Measurements from ENCODE around the gene LOXHD1. TPM values are rescaled to one million over a fixed set of nuclear protein-coding genes. Genes with fewer than 3 reads are reported as not detected.
A peak's percentile ranks its signal among the peaks of the same experiment; 100 is the strongest.

Gene LOXHD1
- total RNA-seq, 2 experiments from 2014 or later = not detected

DNA sequence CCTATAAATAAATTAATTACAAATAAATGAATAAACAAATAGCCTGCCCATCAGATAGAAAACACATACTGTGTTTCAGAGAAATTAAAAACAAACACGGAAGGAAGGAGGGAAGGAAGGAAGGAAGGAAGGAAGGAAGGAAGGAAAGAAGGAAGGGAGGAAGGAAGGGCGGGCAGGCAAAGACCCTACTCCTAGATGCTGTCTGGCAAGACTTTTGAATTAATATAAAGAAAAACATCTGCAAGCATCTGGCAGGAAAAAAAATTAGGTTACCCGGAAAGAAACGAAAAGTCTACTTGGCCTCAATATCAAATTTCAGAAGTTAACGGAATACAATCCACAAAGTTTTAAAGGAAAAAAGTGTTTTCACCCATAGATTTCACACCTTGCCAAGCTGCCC lies 49.1 kb downstream of the LOXHD1 start:
- ChIA-PET POLR2A (no interaction called here), CTCF (no interaction called here)
- Mint-ChIP-seq H3K4me3 (no peak overlapping the region), H3K36me3 (ENCODE audit: low read depth) (no peaks in the 10 kb centered on the region), H3K4me1 (ENCODE audit: low read depth) (no peaks in the 10 kb centered on the region), H3K9me3 (no peaks in the 10 kb centered on the region), H3K27ac (no peak overlapping the region), H3K27me3 (peaks cover 5% of the 10 kb centered on the region)
- H3K9me3 ChIP-seq (ENCODE audit: control insufficient read depth in 1 of 2, insufficient read depth in 1 of 2, low read length in 2 of 2) = no peaks in the 10 kb centered on the region
- TF ChIP-seq, protein P1, sequence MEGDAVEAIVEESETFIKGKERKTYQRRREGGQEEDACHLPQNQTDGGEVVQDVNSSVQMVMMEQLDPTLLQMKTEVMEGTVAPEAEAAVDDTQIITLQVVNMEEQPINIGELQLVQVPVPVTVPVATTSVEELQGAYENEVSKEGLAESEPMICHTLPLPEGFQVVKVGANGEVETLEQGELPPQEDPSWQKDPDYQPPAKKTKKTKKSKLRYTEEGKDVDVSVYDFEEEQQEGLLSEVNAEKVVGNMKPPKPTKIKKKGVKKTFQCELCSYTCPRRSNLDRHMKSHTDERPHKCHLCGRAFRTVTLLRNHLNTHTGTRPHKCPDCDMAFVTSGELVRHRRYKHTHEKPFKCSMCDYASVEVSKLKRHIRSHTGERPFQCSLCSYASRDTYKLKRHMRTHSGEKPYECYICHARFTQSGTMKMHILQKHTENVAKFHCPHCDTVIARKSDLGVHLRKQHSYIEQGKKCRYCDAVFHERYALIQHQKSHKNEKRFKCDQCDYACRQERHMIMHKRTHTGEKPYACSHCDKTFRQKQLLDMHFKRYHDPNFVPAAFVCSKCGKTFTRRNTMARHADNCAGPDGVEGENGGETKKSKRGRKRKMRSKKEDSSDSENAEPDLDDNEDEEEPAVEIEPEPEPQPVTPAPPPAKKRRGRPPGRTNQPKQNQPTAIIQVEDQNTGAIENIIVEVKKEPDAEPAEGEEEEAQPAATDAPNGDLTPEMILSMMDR (IDR thresholded peaks at IDR 0.05) = no peak
- no peak overlapping the region for H3K27ac ChIP-seq (ENCODE audit: low read depth in 1 of 2, low read length in 2 of 2)
- DNase-seq (no peak), ATAC-seq (ENCODE audit: poor library complexity) (no peak)
- intact Hi-C loops (cut with DNase I, micrococcal nuclease) = no loop called here
- peaks cover 0 to 2% of the 10 kb centered on the region in 2 experiments for H3K27me3 ChIP-seq (ENCODE audit: control insufficient read depth in 1 of 2, insufficient read depth in 2 of 2, low read length in 2 of 2)
- no peaks in the 10 kb centered on the region for H3K4me1 ChIP-seq (ENCODE audit: insufficient read depth, low read length)
- H3K4me3 ChIP-seq (ENCODE audit: low read length) = no peak overlapping the region
- H3K36me3 ChIP-seq (ENCODE audit: insufficient read depth, low read length) = no peaks in the 10 kb centered on the region

DNA sequence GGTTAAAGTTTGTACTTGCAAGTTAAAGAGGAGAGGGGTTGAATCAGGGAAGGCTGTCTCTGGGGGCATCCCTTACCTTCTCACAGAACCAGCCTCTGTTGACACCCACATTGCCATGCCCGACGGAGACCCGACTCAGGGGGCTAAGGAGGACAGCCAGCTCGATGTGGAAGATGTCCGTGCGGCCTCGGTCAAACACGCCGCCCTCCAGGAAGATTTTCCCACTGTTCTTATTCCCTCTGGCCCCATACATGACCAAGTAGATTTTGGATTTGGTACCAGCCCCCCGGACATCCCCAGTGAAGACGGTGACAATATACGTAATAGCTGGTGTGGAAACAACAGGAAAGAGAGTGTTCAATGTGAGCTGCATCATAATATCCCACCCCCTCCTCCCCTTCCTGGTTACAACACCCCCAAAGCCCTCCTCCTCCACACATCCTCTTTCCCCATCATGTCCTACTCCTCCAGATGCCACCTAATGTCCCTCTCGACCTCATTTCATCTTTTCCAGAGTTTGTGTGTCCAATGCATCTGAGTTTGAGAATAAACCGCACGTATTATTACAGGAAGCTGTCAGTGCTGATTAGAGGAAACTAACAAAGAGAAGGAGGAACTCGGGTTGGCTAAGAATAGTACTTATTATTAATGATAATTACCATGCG lies 55.7 kb downstream of the LOXHD1 start:
- CTCF ChIA-PET = no interaction called here
- TF ChIP-seq, protein P1 (IDR thresholded peaks at IDR 0.05) = no peak

GRCh38 chr18:46596119-46596518 lies 60.9 kb downstream of the LOXHD1 start:
- H3K9me3 Mint-ChIP-seq = no peaks in the 10 kb centered on the region
- Histone ChIP-seq H3K27ac (ENCODE audit: low read depth in 1 of 2, low read length in 2 of 2) (no peak overlapping the region), H3K9me3 (ENCODE audit: control insufficient read depth in 1 of 2, insufficient read depth in 1 of 2, low read length in 2 of 2) (no peaks in the 10 kb centered on the region), H3K4me1 (ENCODE audit: insufficient read depth, low read length) (no peaks in the 10 kb centered on the region), H3K27me3 (ENCODE audit: control insufficient read depth in 1 of 2, insufficient read depth in 2 of 2, low read length in 2 of 2) (no peaks in the 10 kb centered on the region), H3K4me3 (ENCODE audit: low read length) (no peak overlapping the region), H3K36me3 (ENCODE audit: insufficient read depth, low read length) (no peaks in the 10 kb centered on the region)
- TF ChIP-seq, protein P1 (IDR thresholded peaks at IDR 0.05) = no peak
- CTCF ChIA-PET = no interaction called here
- intact Hi-C loops (cut with DNase I, micrococcal nuclease) = no loop called here
- POLR2A ChIA-PET = no interaction called here
- peaks cover 24% of the 10 kb centered on the region for H3K27me3 Mint-ChIP-seq
- H3K4me1 Mint-ChIP-seq (ENCODE audit: low read depth) = no peaks in the 10 kb centered on the region
- DNase-seq (peak in 1 of 14 experiments; percentile 5), ATAC-seq (ENCODE audit: poor library complexity) (no peak)
- no peak overlapping the region for H3K27ac Mint-ChIP-seq
- no peak overlapping the region for H3K4me3 Mint-ChIP-seq
- no peaks in the 10 kb centered on the region for H3K36me3 Mint-ChIP-seq (ENCODE audit: low read depth)

More for the DNA sequence above, 55.7 kb downstream of the LOXHD1 start:
- Histone ChIP-seq H3K4me1 (ENCODE audit: insufficient read depth, low read length) (no peaks in the 10 kb centered on the region), H3K4me3 (ENCODE audit: low read length) (no peak overlapping the region), H3K27me3 (ENCODE audit: control insufficient read depth in 1 of 2, insufficient read depth in 2 of 2, low read length in 2 of 2) (peaks cover 0 to 8% of the 10 kb centered on the region in 2 experiments), H3K9me3 (ENCODE audit: control insufficient read depth in 1 of 2, insufficient read depth in 1 of 2, low read length in 2 of 2) (no peaks in the 10 kb centered on the region), H3K27ac (ENCODE audit: low read depth in 1 of 2, low read length in 2 of 2) (no peak overlapping the region), H3K36me3 (ENCODE audit: insufficient read depth, low read length) (no peaks in the 10 kb centered on the region)
- Mint-ChIP-seq H3K27ac (no peak overlapping the region), H3K9me3 (no peaks in the 10 kb centered on the region), H3K4me3 (no peak overlapping the region), H3K36me3 (ENCODE audit: low read depth) (no peaks in the 10 kb centered on the region), H3K4me1 (ENCODE audit: low read depth) (no peaks in the 10 kb centered on the region), H3K27me3 (peaks cover 20% of the 10 kb centered on the region)
- POLR2A ChIA-PET = no interaction called here
- no peak for DNase-seq
- intact Hi-C loops (cut with DNase I, micrococcal nuclease) = no loop called here
- no peak for ATAC-seq (ENCODE audit: poor library complexity)
